Breast epithelium (tissue), 3 donors: ENCODE results near the gene PARD3B.

Experiments
- POLR2A ChIP-seq: fragments of 450-650 bp; IDR thresholded peaks from one replicate; pipeline ENCODE4 v1.6.1; 2016; ENCODE audit warnings: antibody characterized with exemption, mild to moderate bottlenecking, moderate library complexity
- POLR2AphosphoS5 ChIP-seq, 3 donors: sonication (generic); formaldehyde crosslinking; IDR thresholded peaks; one replicate each; pipeline ENCODE4 v1.6.1; 2017; ENCODE audit warnings: antibody characterized with exemption in 3 of 3
- TF ChIP-seq, protein P1 (sequence below), 3 donors: fragments of 450-650 bp; IDR thresholded peaks; one replicate each; pipeline ENCODE4 v1.5.1; 2016 to 2017; ENCODE audit warnings: antibody characterized with exemption in 3 of 3, mild to moderate bottlenecking in 3 of 3, moderate library complexity in 3 of 3

DNA sequence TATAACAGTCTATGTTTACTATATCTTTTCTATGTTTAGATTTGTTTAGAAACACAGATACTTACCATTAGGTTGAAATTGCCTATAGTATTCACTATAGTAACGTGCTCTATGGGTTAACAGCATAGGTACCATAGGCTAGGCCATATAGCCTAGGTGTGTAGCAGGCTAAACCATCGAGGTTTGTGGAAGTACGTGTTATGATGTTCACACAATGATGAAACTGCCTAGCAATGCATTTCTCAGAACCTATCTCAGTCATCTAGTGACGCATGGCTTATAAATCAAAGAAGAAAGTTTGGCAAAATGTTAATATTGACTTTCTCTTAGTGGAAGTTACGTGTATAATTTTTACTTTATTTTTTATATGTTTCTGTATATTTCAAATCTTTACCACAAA, 670.8 kb downstream of the PARD3B start:
- TF ChIP-seq POLR2AphosphoS5 (IDR thresholded peaks at IDR 0.05) (no peak), POLR2A (no peak)
- TF ChIP-seq, protein P1, sequence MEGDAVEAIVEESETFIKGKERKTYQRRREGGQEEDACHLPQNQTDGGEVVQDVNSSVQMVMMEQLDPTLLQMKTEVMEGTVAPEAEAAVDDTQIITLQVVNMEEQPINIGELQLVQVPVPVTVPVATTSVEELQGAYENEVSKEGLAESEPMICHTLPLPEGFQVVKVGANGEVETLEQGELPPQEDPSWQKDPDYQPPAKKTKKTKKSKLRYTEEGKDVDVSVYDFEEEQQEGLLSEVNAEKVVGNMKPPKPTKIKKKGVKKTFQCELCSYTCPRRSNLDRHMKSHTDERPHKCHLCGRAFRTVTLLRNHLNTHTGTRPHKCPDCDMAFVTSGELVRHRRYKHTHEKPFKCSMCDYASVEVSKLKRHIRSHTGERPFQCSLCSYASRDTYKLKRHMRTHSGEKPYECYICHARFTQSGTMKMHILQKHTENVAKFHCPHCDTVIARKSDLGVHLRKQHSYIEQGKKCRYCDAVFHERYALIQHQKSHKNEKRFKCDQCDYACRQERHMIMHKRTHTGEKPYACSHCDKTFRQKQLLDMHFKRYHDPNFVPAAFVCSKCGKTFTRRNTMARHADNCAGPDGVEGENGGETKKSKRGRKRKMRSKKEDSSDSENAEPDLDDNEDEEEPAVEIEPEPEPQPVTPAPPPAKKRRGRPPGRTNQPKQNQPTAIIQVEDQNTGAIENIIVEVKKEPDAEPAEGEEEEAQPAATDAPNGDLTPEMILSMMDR (IDR thresholded peaks at IDR 0.05), result no peak
